T-helper 2 cell treated with Interferon-gamma antibody and Interleukin-4, amounts not matched to agents 5 μg/mL and 100 μg/mL, for 36 hours (primary cell): Measurements from ENCODE around the gene GLI3.

Experiments used
- DNase-seq: peaks from one replicate; pipeline ENCODE4 v3.0.0; 2021; ENCODE audit warnings: low spot score
- H3K27ac Mint-ChIP-seq: one replicate; pipeline ENCODE4 v1.8.0; 2021; ENCODE audit warnings: mild to moderate bottlenecking, mixed read lengths
- H3K27me3 Mint-ChIP-seq: one replicate; pipeline ENCODE4 v1.8.0; 2021; ENCODE audit warnings: low read depth, mixed read lengths
- H3K36me3 Mint-ChIP-seq: one replicate; pipeline ENCODE4 v1.8.0; 2021; ENCODE audit warnings: low read depth, mixed read lengths
- H3K4me1 Mint-ChIP-seq: one replicate; pipeline ENCODE4 v1.8.0; 2021; ENCODE audit warnings: low read depth, mixed read lengths
- H3K4me3 Mint-ChIP-seq: one replicate; pipeline ENCODE4 v1.8.0; 2022; ENCODE audit warnings: mild to moderate bottlenecking, moderate library complexity, mixed read lengths
- H3K9me3 Mint-ChIP-seq: one replicate; pipeline ENCODE4 v1.8.0; 2021; ENCODE audit warnings: mixed read lengths

GLI3 gene

DNA sequence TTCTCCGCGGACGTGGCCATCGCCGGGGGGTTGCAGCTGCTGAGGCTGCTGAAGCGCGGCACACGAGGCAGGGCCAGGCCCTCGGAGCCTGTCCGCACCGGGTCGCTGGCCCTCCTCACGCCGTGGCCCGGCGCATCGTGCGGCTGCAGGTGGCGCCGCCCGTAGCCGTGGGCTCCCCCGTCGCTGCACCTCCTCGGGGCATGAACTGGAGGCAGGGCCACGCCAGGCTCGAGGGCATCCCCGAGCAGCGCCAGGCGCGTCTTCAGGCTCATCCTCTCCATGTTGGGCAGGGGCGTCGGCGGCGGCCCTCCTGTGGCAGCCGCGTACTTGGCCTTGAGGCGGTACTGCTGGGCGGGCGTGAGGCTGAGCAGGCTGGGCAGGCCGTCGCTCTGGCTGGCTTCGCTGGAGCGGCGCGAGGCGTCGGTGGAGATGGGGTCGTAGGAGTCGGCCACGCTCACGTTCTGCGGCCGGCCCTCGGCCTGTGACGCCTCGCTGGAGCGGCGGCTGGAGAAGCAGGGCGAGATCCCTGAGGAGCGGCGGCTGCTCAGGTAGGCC is 271.0 kb downstream of the GLI3 start:
- Mint-ChIP-seq H3K4me3 (no peak overlapping the region), H3K4me1 (no peaks in the 10 kb centered on the region), H3K27me3 (no peaks in the 10 kb centered on the region), H3K27ac (no peak overlapping the region), H3K9me3 (no peaks in the 10 kb centered on the region), H3K36me3 (no peaks in the 10 kb centered on the region)
- no peak for DNase-seq

DNA sequence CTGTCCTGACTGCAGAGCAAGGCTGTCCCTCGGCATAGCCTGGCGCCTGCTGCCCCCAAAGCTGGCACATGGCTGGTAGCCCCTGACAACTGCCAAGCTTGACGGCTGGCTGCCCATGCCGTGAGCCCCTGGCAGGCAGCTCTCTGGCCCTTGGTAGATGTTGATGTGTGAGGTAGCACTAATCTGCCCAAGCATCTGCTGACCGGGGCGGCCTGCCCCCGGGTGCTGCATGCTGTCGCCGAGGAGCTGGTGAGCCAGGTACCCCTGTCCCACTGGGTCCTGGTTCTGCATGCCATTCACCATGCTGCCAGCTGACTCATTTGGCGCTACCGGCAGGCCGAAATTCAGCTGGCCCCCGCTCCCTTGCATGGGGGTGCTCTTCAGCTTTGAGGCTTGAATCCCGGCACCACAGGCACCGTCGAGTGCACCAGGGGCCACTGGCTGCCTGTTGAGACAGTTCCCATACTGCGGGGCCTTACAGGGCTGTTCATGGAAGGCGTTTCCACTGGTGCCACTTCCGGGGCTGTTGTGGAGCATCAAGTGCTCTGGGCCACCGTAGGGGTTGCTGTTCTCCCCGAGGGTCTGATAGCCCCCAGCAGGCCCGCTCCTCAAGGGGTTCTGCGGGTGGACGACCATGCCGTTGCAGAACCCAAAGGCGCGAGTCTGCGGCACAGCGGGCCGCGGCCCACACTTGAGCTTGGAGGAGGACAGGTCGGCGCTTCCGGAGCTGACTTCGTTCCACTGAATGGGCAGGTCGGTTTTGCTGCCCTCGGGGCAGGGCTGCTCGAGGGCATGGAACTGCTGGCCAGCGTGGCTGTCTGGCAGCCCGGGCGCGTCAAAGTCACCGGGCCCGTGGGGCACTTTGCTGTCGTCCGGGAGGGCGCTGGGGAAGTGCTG is 271.9 kb downstream of the GLI3 start:
- Mint-ChIP-seq H3K4me1 (no peaks in the 10 kb centered on the region), H3K4me3 (no peak overlapping the region), H3K9me3 (no peaks in the 10 kb centered on the region), H3K27ac (no peak overlapping the region), H3K36me3 (no peaks in the 10 kb centered on the region), H3K27me3 (no peaks in the 10 kb centered on the region)
- no peak for DNase-seq

DNA sequence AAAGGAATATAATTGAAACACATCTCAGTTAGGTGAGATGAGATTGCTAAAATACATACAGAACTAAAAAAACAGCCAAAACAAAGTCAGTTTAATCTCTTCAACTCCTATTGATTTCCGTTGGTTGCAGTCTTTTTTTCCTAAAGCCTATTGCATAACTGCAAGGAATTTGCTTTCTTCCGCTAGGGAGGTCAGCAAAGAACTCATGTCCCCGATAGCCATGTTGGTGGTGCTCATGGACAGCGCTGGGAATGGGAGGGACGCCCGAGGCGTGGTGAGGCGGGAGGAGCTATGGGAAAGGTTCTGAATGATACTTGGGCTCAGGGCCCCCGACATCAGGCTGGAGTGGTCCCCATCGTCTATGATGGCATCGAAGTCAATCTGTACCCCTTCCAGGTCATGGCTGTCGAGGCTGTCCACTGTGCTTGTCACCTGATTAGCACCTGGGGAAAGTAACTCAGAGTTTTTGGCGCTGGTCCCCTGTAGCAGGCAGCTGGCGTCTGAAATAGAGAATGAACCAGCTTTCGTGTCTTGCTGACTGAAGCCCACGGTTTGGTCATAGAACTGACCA is 272.7 kb downstream of the GLI3 start:
- Mint-ChIP-seq H3K4me3 (no peak overlapping the region), H3K27me3 (no peaks in the 10 kb centered on the region), H3K27ac (no peak overlapping the region), H3K9me3 (no peaks in the 10 kb centered on the region), H3K4me1 (no peaks in the 10 kb centered on the region), H3K36me3 (no peaks in the 10 kb centered on the region)
- no peak for DNase-seq

GRCh38 chr7:41956705-41957104 is 280.3 kb downstream of the GLI3 start:
- H3K27me3 Mint-ChIP-seq = peaks cover 12% of the 10 kb centered on the region
- no peak overlapping the region for H3K4me3 Mint-ChIP-seq
- no peaks in the 10 kb centered on the region for H3K9me3 Mint-ChIP-seq
- H3K27ac Mint-ChIP-seq = no peak overlapping the region
- DNase-seq = no peak
- H3K36me3 Mint-ChIP-seq = no peaks in the 10 kb centered on the region
- H3K4me1 Mint-ChIP-seq = no peaks in the 10 kb centered on the region

DNA sequence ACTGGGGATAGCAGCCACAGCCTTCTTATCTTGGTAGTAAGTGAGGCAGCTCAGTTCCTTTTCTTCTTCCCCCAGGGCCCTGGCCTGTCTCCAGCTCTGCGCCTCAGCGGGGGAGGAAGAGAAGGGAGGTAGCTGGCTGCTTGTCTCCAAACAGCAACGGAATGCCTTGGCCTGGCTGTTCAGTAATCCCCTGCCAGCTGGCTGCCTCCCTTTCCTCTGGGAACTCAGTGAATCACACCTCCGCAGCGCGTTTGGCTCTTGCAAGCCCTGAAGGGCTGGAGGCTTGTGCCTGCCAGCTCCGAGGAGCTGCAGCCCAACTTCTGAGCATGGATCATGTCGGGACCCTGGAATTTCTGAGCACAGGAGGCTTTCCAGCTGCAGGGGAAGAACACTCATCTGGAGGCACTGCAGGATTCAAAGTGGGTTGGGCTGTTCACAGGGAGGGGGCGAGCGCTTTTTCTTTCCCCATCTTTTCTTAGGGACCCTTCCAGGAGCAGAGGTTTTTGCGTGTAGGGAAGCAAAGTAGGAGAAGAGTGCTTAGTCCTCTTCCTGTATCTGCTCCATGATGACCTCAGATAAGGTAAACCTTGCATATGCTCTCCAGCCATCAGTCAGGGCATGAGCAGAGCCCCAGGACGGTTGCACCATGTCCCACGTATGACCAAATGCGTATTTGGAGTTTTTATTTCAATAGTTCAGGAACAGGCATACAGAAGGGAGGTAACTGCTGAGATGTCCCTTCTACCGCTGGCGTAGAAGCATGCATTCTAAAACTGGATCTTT is 280.9 kb downstream of the GLI3 start:
- H3K9me3 Mint-ChIP-seq = no peaks in the 10 kb centered on the region
- peaks cover 12% of the 10 kb centered on the region for H3K27me3 Mint-ChIP-seq
- no peaks in the 10 kb centered on the region for H3K36me3 Mint-ChIP-seq
- no peak overlapping the region for H3K27ac Mint-ChIP-seq
- H3K4me3 Mint-ChIP-seq = no peak overlapping the region
- DNase-seq = no peak
- H3K4me1 Mint-ChIP-seq = no peaks in the 10 kb centered on the region

DNA sequence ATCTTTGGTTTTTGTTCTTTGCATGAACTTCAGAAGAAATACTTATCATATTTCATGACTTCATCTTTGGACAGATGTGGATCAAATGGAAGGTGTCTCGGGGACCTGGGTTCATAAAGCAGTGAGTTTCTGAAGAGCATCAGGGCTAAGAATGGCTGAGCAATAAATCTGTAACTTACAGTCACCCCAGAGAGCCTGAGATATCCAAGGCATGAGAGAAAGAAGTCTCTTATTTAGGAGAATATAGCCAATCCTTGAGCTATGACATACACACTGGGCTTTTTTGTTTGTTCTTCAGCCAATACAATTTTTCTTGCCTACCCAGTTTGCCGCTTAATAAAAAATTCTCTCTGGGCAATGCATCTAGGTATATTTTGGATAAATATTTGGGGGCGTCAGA is 281.6 kb downstream of the GLI3 start:
- no peaks in the 10 kb centered on the region for H3K36me3 Mint-ChIP-seq
- peaks cover 12% of the 10 kb centered on the region for H3K27me3 Mint-ChIP-seq
- no peak overlapping the region for H3K4me3 Mint-ChIP-seq
- no peak for DNase-seq
- no peaks in the 10 kb centered on the region for H3K9me3 Mint-ChIP-seq
- no peaks in the 10 kb centered on the region for H3K4me1 Mint-ChIP-seq
- H3K27ac Mint-ChIP-seq = no peak overlapping the region

GRCh38 chr7:41954976-41955375 is 282.0 kb downstream of the GLI3 start:
- Mint-ChIP-seq H3K27ac (no peak overlapping the region), H3K4me1 (no peaks in the 10 kb centered on the region), H3K4me3 (no peak overlapping the region), H3K9me3 (no peaks in the 10 kb centered on the region), H3K27me3 (peaks cover 14% of the 10 kb centered on the region), H3K36me3 (no peaks in the 10 kb centered on the region)
- no peak for DNase-seq

GRCh38 chr7:41948503-41948902 is 288.5 kb downstream of the GLI3 start:
- Mint-ChIP-seq H3K4me3 (no peak overlapping the region), H3K27ac (no peak overlapping the region), H3K9me3 (no peaks in the 10 kb centered on the region), H3K36me3 (no peaks in the 10 kb centered on the region), H3K27me3 (peaks cover 7% of the 10 kb centered on the region), H3K4me1 (peaks cover 2% of the 10 kb centered on the region)
- no peak for DNase-seq

DNA sequence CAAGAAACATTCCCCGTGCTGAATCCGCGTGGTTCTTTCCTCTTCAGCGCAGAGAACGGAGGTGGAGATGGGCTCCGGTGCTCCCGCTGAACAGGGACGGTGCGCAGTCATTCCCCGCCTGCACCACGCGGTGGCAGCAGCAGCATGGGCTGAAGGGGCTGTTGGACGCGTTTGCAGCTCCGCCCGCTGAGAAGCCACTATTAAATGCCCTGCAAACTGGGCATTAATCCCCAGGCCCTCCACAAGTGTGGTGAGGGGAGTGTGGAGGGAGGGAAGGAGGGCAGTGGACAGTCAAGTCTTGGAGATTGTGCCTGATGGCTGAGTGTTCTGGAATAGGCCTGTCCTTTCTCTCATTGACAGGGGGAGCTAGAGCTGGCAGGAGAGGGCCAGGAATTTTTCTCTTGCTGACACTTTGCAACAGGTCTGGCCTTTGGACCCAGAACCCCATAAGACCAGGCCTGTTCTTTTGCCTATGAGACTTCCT is 293.9 kb downstream of the GLI3 start:
- H3K4me1 Mint-ChIP-seq = peaks cover 9% of the 10 kb centered on the region
- H3K36me3 Mint-ChIP-seq = no peaks in the 10 kb centered on the region
- no peaks in the 10 kb centered on the region for H3K9me3 Mint-ChIP-seq
- H3K27ac Mint-ChIP-seq = no peak overlapping the region
- peak; percentile 61 for DNase-seq
- H3K4me3 Mint-ChIP-seq = no peak overlapping the region
- H3K27me3 Mint-ChIP-seq = peaks cover 10% of the 10 kb centered on the region

DNA sequence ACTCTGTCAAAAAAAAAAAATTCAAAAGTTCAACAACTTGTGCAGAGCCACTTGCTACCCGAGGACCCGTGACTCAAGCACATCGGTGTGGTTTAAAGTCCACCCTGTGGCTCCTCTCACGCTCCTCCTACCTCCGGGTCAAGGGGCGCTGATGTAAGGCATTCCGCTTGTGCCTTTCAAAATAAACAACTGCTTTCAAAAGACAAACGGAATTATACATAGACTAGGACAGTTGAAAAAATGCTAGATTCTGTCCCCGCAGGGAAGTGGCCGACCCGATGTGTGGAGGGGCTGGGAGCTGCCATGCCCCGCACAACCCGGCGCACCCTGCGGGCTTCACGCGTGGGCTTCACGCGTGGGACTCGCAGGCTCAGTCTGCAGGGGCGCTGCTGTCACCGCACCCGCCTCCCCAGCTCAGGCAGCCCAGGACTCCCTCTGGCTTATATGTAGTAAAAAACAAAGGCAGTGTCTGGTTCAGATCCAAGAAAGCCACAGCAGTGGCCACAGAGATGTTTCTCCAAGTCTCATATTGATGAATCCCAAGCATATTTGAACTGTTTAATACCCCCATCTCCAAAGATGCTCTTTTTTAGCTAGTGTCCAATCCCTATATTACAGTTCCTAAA is 294.4 kb downstream of the GLI3 start:
- Mint-ChIP-seq H3K27me3 (peaks cover 10% of the 10 kb centered on the region), H3K36me3 (no peaks in the 10 kb centered on the region), H3K4me1 (peaks cover 9% of the 10 kb centered on the region), H3K4me3 (no peak overlapping the region), H3K27ac (no peak overlapping the region), H3K9me3 (no peaks in the 10 kb centered on the region)
- no peak for DNase-seq

- no peak overlapping the region for H3K27ac Mint-ChIP-seq
Measured at GRCh38 chr7:41940760-41941343, 296.2 kb downstream of the GLI3 start.

DNA sequence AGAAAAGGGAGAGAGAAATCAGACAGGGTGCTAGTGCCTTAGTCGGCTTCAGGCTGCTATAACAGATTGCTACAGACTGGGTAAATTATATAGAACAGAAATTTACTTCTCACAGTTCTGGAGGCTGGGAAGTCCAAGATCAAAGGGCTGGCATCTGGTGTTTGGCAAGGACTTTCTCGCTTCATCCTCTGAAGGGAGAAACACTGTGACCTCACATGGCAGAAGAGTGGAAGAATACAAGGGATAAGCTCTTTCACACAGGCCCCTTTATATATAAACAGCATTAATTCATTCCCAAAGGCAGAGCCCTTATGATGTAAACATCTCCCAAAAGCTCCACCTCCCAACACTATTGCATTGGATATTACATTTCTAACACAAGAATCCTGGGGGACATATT is 298.6 kb downstream of the GLI3 start:
- H3K4me1 Mint-ChIP-seq = peaks cover 7% of the 10 kb centered on the region
- peaks cover 10% of the 10 kb centered on the region for H3K27me3 Mint-ChIP-seq
- H3K4me3 Mint-ChIP-seq = no peak overlapping the region
- no peak for DNase-seq
- H3K36me3 Mint-ChIP-seq = no peaks in the 10 kb centered on the region
- no peak overlapping the region for H3K27ac Mint-ChIP-seq
- H3K9me3 Mint-ChIP-seq = no peaks in the 10 kb centered on the region

More at GRCh38 chr7:41940760-41941343, 296.2 kb downstream of the GLI3 start:
- Mint-ChIP-seq H3K27me3 (peaks cover 10% of the 10 kb centered on the region), H3K9me3 (no peaks in the 10 kb centered on the region), H3K4me3 (no peak overlapping the region), H3K36me3 (no peaks in the 10 kb centered on the region), H3K4me1 (peaks cover 9% of the 10 kb centered on the region)
- DNase-seq = peak; percentile 42

GRCh38 chr7:41933427-41933826 is 303.6 kb downstream of the GLI3 start:
- Mint-ChIP-seq H3K36me3 (no peaks in the 10 kb centered on the region), H3K4me1 (no peaks in the 10 kb centered on the region)

More at GRCh38 chr7:41933427-41933826, 303.6 kb downstream of the GLI3 start:
- no peak for DNase-seq
- Mint-ChIP-seq H3K27me3 (peaks cover 12% of the 10 kb centered on the region), H3K4me3 (no peak overlapping the region), H3K9me3 (no peaks in the 10 kb centered on the region), H3K27ac (no peak overlapping the region)
